ENCODE results near the gene CLMP.
"Not testable (repeated sequence)": the region's sequence is repeated elsewhere in the genome, so short reads cannot be mapped to it uniquely, and the experiment has no call there.

The CLMP gene

DNA sequence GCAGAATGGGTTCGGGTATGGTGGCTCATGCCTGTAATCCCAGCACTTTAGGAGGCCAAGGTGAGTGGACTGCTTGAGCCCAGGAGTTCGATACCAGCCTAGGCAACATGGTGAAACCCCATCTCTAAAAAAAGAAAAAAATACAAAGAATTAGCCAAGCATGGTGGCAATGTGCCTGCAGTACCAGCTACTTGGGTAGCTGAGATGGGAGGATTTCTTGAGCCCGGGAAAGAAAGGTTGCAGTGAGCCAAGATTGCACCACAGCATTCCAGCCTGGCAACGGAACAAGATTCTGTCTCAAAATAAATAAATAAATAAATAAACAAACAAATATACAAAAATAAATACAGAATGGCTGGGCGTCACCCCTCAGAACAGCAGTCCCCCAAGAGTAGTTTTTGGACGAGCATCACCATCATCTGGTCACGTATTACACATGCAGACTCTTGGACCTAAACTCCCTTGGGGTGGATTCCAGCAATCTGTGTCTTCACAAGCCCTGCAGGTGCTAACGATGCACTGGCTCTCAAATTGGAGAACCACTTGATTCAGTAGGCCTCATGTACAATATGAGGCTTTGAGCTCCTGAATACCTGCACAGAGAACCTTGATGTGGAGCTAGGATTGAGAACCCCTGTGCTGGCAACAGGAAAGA, 33.5 kb downstream of the CLMP start:
- no peak overlapping the region for H3K27ac ChIP-seq (ENCODE audit: low read length)
- no peak overlapping the region for H3K9ac ChIP-seq (ENCODE audit: low read depth, low read length)
- no peaks in the 10 kb centered on the region for H3K36me3 ChIP-seq (ENCODE audit: insufficient read depth, low read depth, low read length)
- H3K27me3 ChIP-seq (ENCODE audit: insufficient read depth, low read length): no peaks in the 10 kb centered on the region
- peaks cover 4% of the 10 kb centered on the region; the same call in 1 of the 2 replicates for H3K4me1 ChIP-seq (ENCODE audit: insufficient read depth, low read length)
- no peak overlapping the region for H3K4me3 ChIP-seq (ENCODE audit: low read length)
- H3K9me3 ChIP-seq (ENCODE audit: insufficient read depth, low read depth, low read length): no peaks in the 10 kb centered on the region

DNA sequence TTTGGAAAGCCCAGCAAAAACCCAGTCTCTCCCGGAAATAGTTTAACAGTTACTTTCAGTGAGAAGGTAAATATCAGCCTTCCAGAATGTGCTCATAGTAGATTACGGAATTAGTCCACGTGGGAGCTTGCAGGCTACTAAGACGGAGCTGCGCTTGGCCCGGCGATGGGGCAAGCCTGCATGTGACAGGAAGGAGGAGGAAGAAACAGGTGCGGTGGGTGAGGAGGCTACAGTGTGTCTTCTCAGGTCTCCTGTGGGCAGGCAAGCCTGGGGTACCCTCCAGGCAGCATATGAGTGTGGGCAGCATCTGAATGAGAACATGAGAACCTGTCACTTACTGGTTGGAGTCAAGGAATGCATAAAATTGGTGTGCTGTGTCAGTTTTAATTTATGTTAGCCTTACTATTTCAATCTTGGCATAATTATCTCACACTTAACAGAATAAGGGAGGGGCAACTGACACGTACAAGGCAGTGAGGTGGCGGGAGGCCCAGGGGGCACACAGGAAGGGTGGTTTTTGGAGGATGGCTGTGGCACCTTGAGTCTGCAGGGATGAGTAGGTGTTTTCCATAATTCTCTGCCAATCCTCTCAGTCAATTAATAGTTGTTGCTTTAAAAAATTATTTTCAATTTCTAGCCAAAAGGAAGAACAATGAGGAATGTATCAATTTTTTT, 35.7 kb downstream of the CLMP start:
- no peak overlapping the region for H3K9ac ChIP-seq (ENCODE audit: low read depth, low read length)
- H3K27ac ChIP-seq (ENCODE audit: low read length): no peak overlapping the region
- H3K36me3 ChIP-seq (ENCODE audit: insufficient read depth, low read depth, low read length): no peaks in the 10 kb centered on the region
- H3K27me3 ChIP-seq (ENCODE audit: insufficient read depth, low read length): no peaks in the 10 kb centered on the region
- H3K9me3 ChIP-seq (ENCODE audit: insufficient read depth, low read depth, low read length): no peaks in the 10 kb centered on the region
- peaks cover 5% of the 10 kb centered on the region; the same call in 1 of the 2 replicates for H3K4me1 ChIP-seq (ENCODE audit: insufficient read depth, low read length)
- H3K4me3 ChIP-seq (ENCODE audit: low read length): no peak overlapping the region

DNA sequence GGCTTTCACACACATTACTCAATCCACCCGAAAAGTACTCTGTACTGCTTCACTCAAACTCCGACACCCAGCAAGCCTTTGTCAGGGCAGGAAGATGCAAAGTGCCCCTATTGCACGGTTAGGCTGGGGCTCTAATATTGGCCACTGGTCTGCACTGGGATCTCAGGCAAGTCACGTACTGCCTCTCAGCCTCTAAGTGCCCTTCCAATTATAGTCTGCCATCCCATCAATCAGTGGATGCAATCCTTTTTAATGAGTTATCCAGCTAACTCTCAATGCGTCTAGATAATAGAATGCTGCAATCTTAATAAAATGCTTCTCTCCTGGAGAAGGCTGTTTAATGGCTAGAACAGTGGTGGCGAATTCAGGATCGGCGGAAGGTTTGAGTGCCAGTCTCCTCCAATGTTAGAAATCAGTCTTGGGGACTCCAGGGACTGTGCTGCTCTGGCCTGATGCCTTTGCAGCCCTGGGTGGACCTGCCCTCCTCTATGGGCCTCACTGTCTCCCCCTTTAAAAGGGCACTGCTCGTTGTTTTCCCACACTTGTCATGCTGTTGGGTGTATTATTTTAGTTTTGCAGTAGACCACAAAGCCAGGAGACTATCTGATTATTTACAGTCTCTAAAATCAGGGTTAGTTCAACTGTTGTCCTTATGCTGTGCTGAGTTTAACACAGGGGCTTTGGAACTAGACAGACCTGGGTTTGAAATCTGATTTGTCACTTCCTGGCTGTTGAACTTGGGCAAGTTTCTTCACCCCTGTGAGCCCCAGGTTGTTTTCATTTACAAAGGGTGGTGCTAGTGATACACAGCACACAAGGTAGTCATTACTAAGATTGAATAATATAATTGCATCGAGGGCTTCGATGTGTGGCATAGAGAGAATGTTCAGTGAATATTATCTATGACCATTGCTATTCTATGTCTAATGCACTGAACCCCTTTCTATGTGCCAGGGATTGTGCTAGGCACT, 36.7 kb downstream of the CLMP start:
- no peak overlapping the region for H3K9ac ChIP-seq (ENCODE audit: low read depth, low read length)
- H3K4me3 ChIP-seq (ENCODE audit: low read length): no peak overlapping the region
- peaks cover 5% of the 10 kb centered on the region; the same call in 1 of the 2 replicates for H3K4me1 ChIP-seq (ENCODE audit: insufficient read depth, low read length)
- no peaks in the 10 kb centered on the region for H3K27me3 ChIP-seq (ENCODE audit: insufficient read depth, low read length)
- no peaks in the 10 kb centered on the region for H3K9me3 ChIP-seq (ENCODE audit: insufficient read depth, low read depth, low read length)
- H3K36me3 ChIP-seq (ENCODE audit: insufficient read depth, low read depth, low read length): no peaks in the 10 kb centered on the region
- H3K27ac ChIP-seq (ENCODE audit: low read length): no peak overlapping the region

DNA sequence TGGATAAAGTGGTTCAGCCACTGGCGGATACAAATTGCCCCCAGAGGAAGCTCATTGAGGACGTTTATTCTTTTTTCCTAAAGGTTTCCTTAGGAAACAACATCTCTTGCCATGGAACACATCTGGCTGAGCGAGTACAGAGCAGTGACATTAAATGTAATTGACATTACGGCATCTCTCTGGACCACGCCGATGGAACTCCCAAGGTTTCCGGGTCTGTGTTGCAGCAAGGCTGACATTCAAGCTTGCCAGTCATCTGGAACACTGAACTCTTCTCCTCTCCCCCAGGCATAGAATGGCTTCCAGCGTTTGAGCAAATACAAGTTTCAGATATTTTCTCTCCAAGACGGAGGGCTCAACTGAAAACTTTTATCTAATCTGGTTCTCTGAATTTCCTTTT, 42.1 kb downstream of the CLMP start:
- no peaks in the 10 kb centered on the region for H3K9me3 ChIP-seq (ENCODE audit: insufficient read depth, low read depth, low read length)
- H3K27me3 ChIP-seq (ENCODE audit: insufficient read depth, low read length): no peaks in the 10 kb centered on the region
- no peaks in the 10 kb centered on the region for H3K36me3 ChIP-seq (ENCODE audit: insufficient read depth, low read depth, low read length)
- H3K4me1 ChIP-seq (ENCODE audit: insufficient read depth, low read length): peaks cover 5% of the 10 kb centered on the region; the same call in 1 of the 2 replicates
- no peak overlapping the region for H3K4me3 ChIP-seq (ENCODE audit: low read length)
- H3K9ac ChIP-seq (ENCODE audit: low read depth, low read length): no peak overlapping the region
- H3K27ac ChIP-seq (ENCODE audit: low read length): no peak overlapping the region

DNA sequence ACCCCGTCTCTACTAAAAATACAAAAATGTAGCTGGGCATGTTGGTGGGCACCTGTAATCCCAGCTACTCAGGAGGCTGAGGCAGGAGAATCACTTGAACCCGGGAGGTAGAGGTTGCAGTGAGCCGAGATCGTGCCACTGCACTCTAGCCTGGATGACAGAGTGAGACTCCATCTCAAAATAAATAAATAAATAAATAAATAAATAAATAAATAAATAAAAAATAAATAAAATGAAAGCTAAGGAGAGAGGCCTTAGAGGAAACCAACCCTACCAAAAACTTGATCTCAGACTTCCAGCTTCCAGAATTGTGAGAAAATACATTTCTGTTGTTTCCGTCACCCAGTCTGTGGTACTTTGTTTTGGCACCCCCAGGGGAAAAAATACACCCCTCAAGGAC, 42.7 kb downstream of the CLMP start:
- H3K4me1 ChIP-seq (ENCODE audit: insufficient read depth, low read length); H3K27me3 ChIP-seq (ENCODE audit: insufficient read depth, low read length); H3K9me3 ChIP-seq (ENCODE audit: insufficient read depth, low read depth, low read length); H3K4me3 ChIP-seq (ENCODE audit: low read length); H3K27ac ChIP-seq (ENCODE audit: low read length); H3K9ac ChIP-seq (ENCODE audit: low read depth, low read length); H3K36me3 ChIP-seq (ENCODE audit: insufficient read depth, low read depth, low read length): not testable (repeated sequence)

- Histone ChIP-seq H3K36me3 (ENCODE audit: insufficient read depth, low read depth, low read length) (no peaks in the 10 kb centered on the region), H3K4me1 (ENCODE audit: insufficient read depth, low read length) (peaks cover 5% of the 10 kb centered on the region; the same call in 1 of the 2 replicates), H3K9me3 (ENCODE audit: insufficient read depth, low read depth, low read length) (no peaks in the 10 kb centered on the region), H3K27ac (ENCODE audit: low read length) (no peak overlapping the region), H3K9ac (ENCODE audit: low read depth, low read length) (no peak overlapping the region), H3K4me3 (ENCODE audit: low read length) (no peak overlapping the region), H3K27me3 (ENCODE audit: insufficient read depth, low read length) (no peaks in the 10 kb centered on the region)
These were observed 43.3 kb downstream of the CLMP start for GRCh38 chr11:123151796-123152195.

GRCh38 chr11:123151366-123151765, 43.7 kb downstream of the CLMP start:
- Histone ChIP-seq H3K36me3 (ENCODE audit: insufficient read depth, low read depth, low read length) (no peaks in the 10 kb centered on the region), H3K4me1 (ENCODE audit: insufficient read depth, low read length) (peaks cover 5% of the 10 kb centered on the region; the same call in 1 of the 2 replicates), H3K27me3 (ENCODE audit: insufficient read depth, low read length) (no peaks in the 10 kb centered on the region), H3K27ac (ENCODE audit: low read length) (no peak overlapping the region), H3K9ac (ENCODE audit: low read depth, low read length) (no peak overlapping the region), H3K9me3 (ENCODE audit: insufficient read depth, low read depth, low read length) (no peaks in the 10 kb centered on the region), H3K4me3 (ENCODE audit: low read length) (no peak overlapping the region)

DNA sequence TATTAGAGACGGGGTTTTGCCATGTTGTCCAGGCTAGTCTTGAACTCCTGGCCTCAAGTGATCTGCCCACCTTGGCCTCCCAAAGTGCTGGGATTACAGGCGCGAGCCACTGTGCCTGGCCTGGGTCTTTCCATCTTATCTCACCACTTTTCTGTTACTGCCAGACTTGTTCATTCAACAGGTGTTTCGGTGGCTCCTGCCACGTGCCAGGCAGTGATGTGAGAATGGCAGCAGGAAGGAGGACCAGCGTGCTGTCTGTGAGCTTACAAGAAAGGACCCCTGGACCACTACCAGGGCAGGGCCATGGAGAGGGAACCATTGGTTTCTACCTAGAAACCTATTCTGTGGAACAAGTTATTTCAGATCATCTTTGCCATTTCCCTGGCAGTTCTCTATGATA, 44.2 kb downstream of the CLMP start:
- Histone ChIP-seq H3K9ac (ENCODE audit: low read depth, low read length) (no peak overlapping the region), H3K27me3 (ENCODE audit: insufficient read depth, low read length) (no peaks in the 10 kb centered on the region), H3K4me3 (ENCODE audit: low read length) (no peak overlapping the region), H3K27ac (ENCODE audit: low read length) (no peak overlapping the region), H3K36me3 (ENCODE audit: insufficient read depth, low read depth, low read length) (no peaks in the 10 kb centered on the region), H3K9me3 (ENCODE audit: insufficient read depth, low read depth, low read length) (no peaks in the 10 kb centered on the region), H3K4me1 (ENCODE audit: insufficient read depth, low read length) (peaks cover 2% of the 10 kb centered on the region; the same call in 1 of the 2 replicates)

- no peaks in the 10 kb centered on the region for H3K4me1 ChIP-seq (ENCODE audit: insufficient read depth, low read length)
- no peaks in the 10 kb centered on the region for H3K27me3 ChIP-seq (ENCODE audit: insufficient read depth, low read length)
- no peak overlapping the region for H3K9ac ChIP-seq (ENCODE audit: low read depth, low read length)
- H3K4me3 ChIP-seq (ENCODE audit: low read length): no peak overlapping the region
- H3K27ac ChIP-seq (ENCODE audit: low read length): no peak overlapping the region
- H3K9me3 ChIP-seq (ENCODE audit: insufficient read depth, low read depth, low read length): no peaks in the 10 kb centered on the region
- H3K36me3 ChIP-seq (ENCODE audit: insufficient read depth, low read depth, low read length): no peaks in the 10 kb centered on the region
These were observed 46.1 kb downstream of the CLMP start for GRCh38 chr11:123148965-123149364.

DNA sequence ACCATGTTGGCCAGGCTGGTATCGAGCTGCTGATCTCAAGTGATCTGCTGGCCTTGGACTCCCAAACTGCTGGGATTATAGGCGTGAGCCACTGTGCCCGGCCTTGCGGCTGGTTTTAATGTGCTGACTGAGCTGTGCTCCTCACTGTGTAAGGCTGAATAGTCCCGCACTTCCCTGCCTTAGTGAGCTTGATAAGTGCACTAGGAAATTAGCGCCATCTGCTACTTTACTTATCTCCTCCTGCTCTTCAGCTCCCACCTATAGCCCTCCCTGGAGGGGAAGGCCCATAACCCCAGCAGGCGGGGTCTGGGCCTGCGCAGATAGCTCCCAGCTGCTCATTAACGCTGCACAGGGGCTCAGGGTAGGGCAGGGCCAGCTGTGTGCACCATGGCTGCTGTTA, 49.4 kb downstream of the CLMP start:
- Histone ChIP-seq H3K4me1 (ENCODE audit: insufficient read depth, low read length) (no peaks in the 10 kb centered on the region), H3K27ac (ENCODE audit: low read length) (no peak overlapping the region), H3K36me3 (ENCODE audit: insufficient read depth, low read depth, low read length) (no peaks in the 10 kb centered on the region), H3K4me3 (ENCODE audit: low read length) (no peak overlapping the region), H3K9ac (ENCODE audit: low read depth, low read length) (no peak overlapping the region), H3K9me3 (ENCODE audit: insufficient read depth, low read depth, low read length) (no peaks in the 10 kb centered on the region), H3K27me3 (ENCODE audit: insufficient read depth, low read length) (no peaks in the 10 kb centered on the region)

- no peaks in the 10 kb centered on the region for H3K4me1 ChIP-seq (ENCODE audit: insufficient read depth, low read length)
- H3K27me3 ChIP-seq (ENCODE audit: insufficient read depth, low read length): no peaks in the 10 kb centered on the region
- H3K9ac ChIP-seq (ENCODE audit: low read depth, low read length): no peak overlapping the region
- H3K9me3 ChIP-seq (ENCODE audit: insufficient read depth, low read depth, low read length): no peaks in the 10 kb centered on the region
- no peaks in the 10 kb centered on the region for H3K36me3 ChIP-seq (ENCODE audit: insufficient read depth, low read depth, low read length)
- no peak overlapping the region for H3K4me3 ChIP-seq (ENCODE audit: low read length)
- H3K27ac ChIP-seq (ENCODE audit: low read length): no peak overlapping the region
These were observed 49.8 kb downstream of the CLMP start for GRCh38 chr11:123145220-123145619.

All from iPS-20b (cell line).